ENCODE results near the gene EPC1.
"Not testable (repeated sequence)": the region's sequence is repeated elsewhere in the genome, so short reads cannot be mapped to it uniquely, and the experiment has no call there.

The EPC1 gene, protein sequence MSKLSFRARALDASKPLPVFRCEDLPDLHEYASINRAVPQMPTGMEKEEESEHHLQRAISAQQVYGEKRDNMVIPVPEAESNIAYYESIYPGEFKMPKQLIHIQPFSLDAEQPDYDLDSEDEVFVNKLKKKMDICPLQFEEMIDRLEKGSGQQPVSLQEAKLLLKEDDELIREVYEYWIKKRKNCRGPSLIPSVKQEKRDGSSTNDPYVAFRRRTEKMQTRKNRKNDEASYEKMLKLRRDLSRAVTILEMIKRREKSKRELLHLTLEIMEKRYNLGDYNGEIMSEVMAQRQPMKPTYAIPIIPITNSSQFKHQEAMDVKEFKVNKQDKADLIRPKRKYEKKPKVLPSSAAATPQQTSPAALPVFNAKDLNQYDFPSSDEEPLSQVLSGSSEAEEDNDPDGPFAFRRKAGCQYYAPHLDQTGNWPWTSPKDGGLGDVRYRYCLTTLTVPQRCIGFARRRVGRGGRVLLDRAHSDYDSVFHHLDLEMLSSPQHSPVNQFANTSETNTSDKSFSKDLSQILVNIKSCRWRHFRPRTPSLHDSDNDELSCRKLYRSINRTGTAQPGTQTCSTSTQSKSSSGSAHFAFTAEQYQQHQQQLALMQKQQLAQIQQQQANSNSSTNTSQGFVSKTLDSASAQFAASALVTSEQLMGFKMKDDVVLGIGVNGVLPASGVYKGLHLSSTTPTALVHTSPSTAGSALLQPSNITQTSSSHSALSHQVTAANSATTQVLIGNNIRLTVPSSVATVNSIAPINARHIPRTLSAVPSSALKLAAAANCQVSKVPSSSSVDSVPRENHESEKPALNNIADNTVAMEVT

DNA sequence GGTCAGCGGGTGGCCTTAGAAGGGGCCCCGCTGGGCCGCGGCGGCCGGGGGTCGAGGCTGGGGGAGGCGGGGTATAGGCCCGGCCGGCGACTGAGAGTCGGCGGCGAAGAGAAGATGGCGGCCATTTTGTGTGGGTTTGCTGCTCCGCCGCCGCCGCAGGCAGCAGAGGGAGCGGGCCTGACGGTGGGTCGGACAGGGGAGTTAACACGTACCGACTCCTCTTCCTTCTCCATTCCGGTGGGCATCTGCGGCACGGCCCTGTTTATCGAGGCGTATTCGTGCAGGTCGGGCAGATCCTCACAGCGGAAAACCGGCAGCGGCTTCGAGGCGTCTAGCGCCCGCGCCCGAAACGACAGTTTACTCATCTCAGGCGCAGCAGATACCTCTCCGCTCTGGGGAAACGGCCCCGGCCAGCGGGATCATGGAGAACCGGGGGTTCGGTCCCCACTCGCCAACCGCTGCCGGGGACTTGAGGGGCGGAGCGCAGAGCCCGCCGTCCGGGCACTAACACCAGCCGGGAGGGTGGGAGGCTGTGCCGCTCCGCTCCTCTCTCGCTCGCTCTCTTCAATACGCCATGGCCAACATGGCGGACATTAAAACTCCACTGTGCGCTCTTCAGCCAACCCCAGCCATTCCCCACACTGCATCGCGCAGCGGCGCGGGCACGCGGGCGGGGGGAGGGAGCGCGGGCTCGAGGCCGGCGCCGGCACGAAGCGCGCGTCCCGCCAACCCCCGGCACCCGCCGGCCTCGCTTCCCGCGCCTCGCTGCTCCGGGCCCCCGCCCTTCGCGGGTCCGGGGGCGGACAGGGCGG, at the start of gene EPC1:
Gene EPC1 (minus strand): TSS at position 608 of the 812 bp plus-strand sequence. CDS start 243 bp downstream, at position 365.
- TF ChIP-seq, protein P1, sequence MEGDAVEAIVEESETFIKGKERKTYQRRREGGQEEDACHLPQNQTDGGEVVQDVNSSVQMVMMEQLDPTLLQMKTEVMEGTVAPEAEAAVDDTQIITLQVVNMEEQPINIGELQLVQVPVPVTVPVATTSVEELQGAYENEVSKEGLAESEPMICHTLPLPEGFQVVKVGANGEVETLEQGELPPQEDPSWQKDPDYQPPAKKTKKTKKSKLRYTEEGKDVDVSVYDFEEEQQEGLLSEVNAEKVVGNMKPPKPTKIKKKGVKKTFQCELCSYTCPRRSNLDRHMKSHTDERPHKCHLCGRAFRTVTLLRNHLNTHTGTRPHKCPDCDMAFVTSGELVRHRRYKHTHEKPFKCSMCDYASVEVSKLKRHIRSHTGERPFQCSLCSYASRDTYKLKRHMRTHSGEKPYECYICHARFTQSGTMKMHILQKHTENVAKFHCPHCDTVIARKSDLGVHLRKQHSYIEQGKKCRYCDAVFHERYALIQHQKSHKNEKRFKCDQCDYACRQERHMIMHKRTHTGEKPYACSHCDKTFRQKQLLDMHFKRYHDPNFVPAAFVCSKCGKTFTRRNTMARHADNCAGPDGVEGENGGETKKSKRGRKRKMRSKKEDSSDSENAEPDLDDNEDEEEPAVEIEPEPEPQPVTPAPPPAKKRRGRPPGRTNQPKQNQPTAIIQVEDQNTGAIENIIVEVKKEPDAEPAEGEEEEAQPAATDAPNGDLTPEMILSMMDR (IDR thresholded peaks at IDR 0.05; ENCODE audit: low read depth, low read length) = no peak
- peak within 1 kb of the TSS; percentile 87 for H3K4me3 ChIP-seq (ENCODE audit: low read depth, low read length)

DNA sequence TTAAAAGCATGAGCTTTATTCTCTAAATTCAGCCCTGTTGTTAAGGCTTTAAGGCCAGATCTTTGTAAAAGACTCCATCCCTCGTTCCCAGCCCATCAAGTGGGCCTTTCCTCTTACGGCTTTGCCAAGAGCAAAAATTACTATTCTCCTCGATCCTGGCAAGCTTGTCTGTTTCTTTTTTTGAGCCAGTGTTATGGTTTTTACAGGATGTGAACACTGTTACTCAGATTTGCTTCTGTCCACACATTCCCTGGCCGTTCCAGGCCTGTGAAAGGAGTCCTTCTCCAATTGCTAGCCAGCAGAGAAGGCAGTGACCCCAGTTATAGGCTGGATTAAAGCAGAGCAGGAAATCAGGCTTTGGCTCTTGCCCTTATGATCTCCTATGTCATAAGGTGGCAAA, 47.0 kb upstream of the EPC1 start:
- TF ChIP-seq, protein P1 (IDR thresholded peaks at IDR 0.05; ENCODE audit: low read depth, low read length) = no peak

DNA sequence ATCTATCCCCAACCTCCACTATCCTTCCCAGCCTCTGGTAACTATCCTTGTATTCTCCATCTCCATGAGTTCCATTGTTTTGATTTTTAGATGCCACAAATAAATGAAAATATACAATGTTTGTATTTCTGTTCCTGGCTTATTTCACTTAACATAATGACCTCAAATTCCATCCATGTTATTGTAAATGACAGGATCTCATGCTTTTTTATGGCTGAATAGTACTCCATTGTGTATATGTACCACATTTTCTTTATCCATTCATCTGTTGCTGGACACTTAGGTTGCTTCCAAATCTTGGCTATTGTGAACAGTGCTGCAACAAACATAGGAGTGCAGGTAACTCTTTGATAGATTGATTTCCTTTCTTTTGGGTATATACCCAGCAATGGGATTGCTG, 45.3 kb upstream of the EPC1 start:
- H3K4me3 ChIP-seq (ENCODE audit: low read depth, low read length) = not testable (repeated sequence)

More for the DNA sequence above, 47.0 kb upstream of the EPC1 start:
- H3K4me3 ChIP-seq (ENCODE audit: low read depth, low read length) = no peak overlapping the region

DNA sequence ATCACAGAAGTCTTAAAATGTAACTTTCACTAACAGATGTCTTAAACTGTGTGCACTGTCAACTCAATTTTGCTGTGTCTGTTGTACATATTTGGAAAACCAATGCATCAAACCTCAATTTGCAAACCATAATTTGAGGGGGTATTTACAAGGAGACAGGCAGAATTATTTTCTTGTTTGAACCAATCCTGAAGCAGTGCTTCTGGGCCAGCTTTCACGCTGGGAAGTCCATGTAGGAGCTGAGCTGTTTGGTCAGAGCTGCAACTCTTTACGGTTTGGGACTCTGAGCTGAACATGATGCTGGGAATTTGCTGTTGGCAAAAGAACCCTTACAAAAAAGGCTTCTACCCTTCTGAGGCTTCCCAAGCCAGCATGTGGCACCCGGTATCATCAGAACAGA, 43.2 kb upstream of the EPC1 start:
- H3K4me3 ChIP-seq (ENCODE audit: low read depth, low read length) = no peak overlapping the region
- TF ChIP-seq, protein P1 (IDR thresholded peaks at IDR 0.05; ENCODE audit: low read depth, low read length) = no peak

DNA sequence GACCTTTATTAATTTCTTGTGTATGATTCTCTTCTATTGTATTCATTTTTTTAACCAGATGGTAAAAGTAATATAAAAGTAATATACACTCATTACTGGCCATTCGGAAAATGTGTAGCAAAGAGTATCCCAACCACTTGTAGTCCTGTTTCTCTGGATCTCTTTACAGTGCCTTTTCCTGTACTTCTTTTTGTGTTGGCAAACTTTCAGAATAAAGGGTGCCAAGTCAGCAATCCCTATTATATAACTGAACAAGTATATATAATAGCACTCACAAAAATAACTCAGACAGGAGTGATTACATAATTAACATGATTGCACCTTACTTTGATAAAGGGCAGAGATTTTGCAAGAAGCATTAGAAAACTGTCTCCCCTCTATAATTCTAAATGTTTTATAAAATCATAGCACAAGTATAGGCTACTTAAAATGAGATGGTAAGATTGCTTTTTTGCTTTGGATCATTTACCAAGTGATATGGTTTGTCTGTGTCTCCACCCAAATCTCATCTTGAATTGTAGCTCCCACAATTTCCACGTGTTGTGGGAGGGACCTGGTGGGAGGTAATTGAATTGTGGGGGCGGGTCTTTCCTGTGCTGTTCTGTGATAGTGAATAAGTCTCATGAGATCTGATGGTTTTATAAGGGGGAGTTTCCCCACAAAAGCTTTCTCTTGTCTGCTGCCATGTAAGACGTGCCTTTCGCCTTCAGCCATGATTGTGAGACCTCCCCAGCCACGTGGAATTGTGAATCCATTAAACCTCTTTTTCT, 41.5 kb upstream of the EPC1 start:
- TF ChIP-seq, protein P1 (IDR thresholded peaks at IDR 0.05; ENCODE audit: low read depth, low read length) = no peak
- no peak overlapping the region for H3K4me3 ChIP-seq (ENCODE audit: low read depth, low read length)

DNA sequence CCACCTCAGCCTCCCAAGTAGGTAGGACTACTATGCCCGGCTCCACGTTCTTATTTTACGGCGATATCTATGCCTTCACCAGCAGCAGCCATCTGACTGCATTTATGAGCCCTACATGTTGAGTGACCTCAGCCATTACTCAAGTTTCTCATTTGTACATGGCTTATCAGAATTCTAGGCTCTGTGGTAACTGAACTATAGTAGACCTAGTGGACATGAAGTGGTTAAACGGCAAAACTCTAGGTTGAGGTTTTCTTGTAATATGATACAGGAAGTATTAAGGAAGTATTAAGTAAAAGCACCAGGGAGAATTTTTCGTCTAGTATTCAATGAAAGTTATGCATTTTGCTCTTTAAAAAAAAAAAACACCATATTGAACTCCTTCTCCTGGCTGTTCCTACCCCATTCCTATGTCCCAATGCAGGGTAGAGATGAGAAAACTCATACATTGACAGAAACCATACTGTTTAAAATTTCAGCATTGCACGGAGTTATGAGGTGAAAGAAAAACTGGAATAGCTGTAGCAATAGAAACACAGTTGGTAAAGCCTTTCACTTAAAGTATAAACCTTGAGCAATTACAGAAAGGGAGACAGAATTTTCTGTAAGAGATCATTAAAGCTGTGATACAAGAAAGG, 39.8 kb upstream of the EPC1 start:
- TF ChIP-seq, protein P1 (IDR thresholded peaks at IDR 0.05; ENCODE audit: low read depth, low read length) = no peak
- no peak overlapping the region for H3K4me3 ChIP-seq (ENCODE audit: low read depth, low read length)
